ENCODE data around the gene PTPN3. TPM values are rescaled to one million over a fixed set of nuclear protein-coding genes. Genes with fewer than 3 reads are reported as not detected.

The PTPN3 gene
- total RNA-seq, 1 experiment from 2014 or later, result 20.8 TPM

DNA sequence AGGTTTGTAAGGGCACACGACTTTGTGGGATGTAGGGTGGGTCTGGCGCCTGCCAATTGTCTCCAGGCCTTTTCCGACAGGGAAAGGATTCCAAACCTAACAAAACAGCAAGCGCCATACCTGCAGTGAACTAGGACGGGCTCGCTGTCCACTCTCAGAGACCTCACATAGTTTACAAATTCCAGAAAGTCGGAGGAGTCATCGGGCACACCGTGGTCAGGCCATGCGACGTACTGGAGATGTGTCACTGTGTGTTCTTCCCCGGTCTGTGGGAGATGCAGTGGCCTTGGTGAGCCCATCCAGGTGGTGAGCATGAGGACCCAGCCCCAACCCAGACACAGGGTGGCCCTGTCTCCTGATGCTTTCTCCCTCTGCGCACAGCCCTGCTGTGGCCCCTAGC, 115.9 kb downstream of the PTPN3 start:
- no peak for TF ChIP-seq ELF1 (IDR thresholded peaks at IDR 0.05; ENCODE audit: borderline replicate concordance, low read depth)
- TF ChIP-seq, protein P1, sequence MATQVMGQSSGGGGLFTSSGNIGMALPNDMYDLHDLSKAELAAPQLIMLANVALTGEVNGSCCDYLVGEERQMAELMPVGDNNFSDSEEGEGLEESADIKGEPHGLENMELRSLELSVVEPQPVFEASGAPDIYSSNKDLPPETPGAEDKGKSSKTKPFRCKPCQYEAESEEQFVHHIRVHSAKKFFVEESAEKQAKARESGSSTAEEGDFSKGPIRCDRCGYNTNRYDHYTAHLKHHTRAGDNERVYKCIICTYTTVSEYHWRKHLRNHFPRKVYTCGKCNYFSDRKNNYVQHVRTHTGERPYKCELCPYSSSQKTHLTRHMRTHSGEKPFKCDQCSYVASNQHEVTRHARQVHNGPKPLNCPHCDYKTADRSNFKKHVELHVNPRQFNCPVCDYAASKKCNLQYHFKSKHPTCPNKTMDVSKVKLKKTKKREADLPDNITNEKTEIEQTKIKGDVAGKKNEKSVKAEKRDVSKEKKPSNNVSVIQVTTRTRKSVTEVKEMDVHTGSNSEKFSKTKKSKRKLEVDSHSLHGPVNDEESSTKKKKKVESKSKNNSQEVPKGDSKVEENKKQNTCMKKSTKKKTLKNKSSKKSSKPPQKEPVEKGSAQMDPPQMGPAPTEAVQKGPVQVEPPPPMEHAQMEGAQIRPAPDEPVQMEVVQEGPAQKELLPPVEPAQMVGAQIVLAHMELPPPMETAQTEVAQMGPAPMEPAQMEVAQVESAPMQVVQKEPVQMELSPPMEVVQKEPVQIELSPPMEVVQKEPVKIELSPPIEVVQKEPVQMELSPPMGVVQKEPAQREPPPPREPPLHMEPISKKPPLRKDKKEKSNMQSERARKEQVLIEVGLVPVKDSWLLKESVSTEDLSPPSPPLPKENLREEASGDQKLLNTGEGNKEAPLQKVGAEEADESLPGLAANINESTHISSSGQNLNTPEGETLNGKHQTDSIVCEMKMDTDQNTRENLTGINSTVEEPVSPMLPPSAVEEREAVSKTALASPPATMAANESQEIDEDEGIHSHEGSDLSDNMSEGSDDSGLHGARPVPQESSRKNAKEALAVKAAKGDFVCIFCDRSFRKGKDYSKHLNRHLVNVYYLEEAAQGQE (IDR thresholded peaks at IDR 0.05; ENCODE audit: low read depth), result no peak
- no peak for TF ChIP-seq JUND (IDR thresholded peaks at IDR 0.05)
- TF ChIP-seq CBX3 (IDR thresholded peaks at IDR 0.05; ENCODE audit: low read depth), result no peak
- no peak for TF ChIP-seq ZFX (IDR thresholded peaks at IDR 0.05)
- no peak for TF ChIP-seq RAD21 (IDR thresholded peaks at IDR 0.05; ENCODE audit: low read depth)
- TF ChIP-seq POLR2A (IDR thresholded peaks at IDR 0.05; ENCODE audit: borderline replicate concordance, extremely low read depth, insufficient read depth, insufficient read length), result no peak
- no peak for TF ChIP-seq POLR2AphosphoS5 (IDR thresholded peaks at IDR 0.05; ENCODE audit: low read depth, low read length)
- no peak for TF ChIP-seq SIN3A (IDR thresholded peaks at IDR 0.05; ENCODE audit: low read depth)
- TF ChIP-seq, protein P2, sequence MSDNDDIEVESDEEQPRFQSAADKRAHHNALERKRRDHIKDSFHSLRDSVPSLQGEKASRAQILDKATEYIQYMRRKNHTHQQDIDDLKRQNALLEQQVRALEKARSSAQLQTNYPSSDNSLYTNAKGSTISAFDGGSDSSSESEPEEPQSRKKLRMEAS (IDR thresholded peaks at IDR 0.05), result no peak
- TF ChIP-seq TCF7L2 (IDR thresholded peaks at IDR 0.05; ENCODE audit: borderline replicate concordance, extremely low read depth, insufficient read depth, insufficient read length), result no peak
- no peak for TF ChIP-seq YY1 (IDR thresholded peaks at IDR 0.05; ENCODE audit: extremely low read depth, insufficient replicate concordance, low read depth, low read length)
- no peak for TF ChIP-seq SRF (IDR thresholded peaks at IDR 0.05; ENCODE audit: low read depth)
- TF ChIP-seq CEBPB (IDR thresholded peaks at IDR 0.05; ENCODE audit: low read depth), result no peak
- no peak for TF ChIP-seq ZBTB33 (IDR thresholded peaks at IDR 0.05; ENCODE audit: extremely low read depth, insufficient replicate concordance, low read length)
- BruUV-seq (replicated peaks), result no TSS peak
- Histone ChIP-seq H4K20me1 (ENCODE audit: insufficient read depth) (no peaks in the 10 kb centered on the region), H3K4me1 (ENCODE audit: control insufficient read depth in 1 of 2, insufficient read depth in 2 of 2, low read length in 2 of 2) (no peaks in the 10 kb centered on the region), H3K9me3 (ENCODE audit: control insufficient read depth in 1 of 2, insufficient read depth in 1 of 2, low read depth in 1 of 2, low read length in 2 of 2) (no peaks in the 10 kb centered on the region), H3K79me2 (ENCODE audit: insufficient read depth, low read length) (no peaks in the 10 kb centered on the region), H3K27me3 (ENCODE audit: insufficient read depth, low read length) (no peaks in the 10 kb centered on the region), H3K36me3 (ENCODE audit: control insufficient read depth in 1 of 2, insufficient read depth in 2 of 2, low read length in 2 of 2) (peaks cover 35 to 46% of the 10 kb centered on the region in 2 experiments), H3K9me2 (ENCODE audit: insufficient read depth) (no peaks in the 10 kb centered on the region), H3K9ac (ENCODE audit: low read length) (no peak overlapping the region), H3K27ac (ENCODE audit: low read depth, low read length) (no peak overlapping the region), H3K4me3 (replicated peaks in 1 of 2; ENCODE audit: low read depth in 1 of 2, low read length in 2 of 2) (no peak overlapping the region), H3K4me2 (ENCODE audit: low read length) (no peak overlapping the region), H2AFZ (ENCODE audit: low read depth, low read length, poor library complexity, severe bottlenecking) (no peak overlapping the region)
- CTCF ChIA-PET, result no interaction called here
- intact Hi-C loops (cut with micrococcal nuclease), result no loop called here
- ATAC-seq (no peak), DNase-seq (ENCODE audit: low read depth, low spot score) (no peak)
- POLR2A ChIA-PET, result no interaction called here
- RAD21 ChIA-PET (ENCODE audit: low non-redundant PET in 1 of 2, low total read pairs in 2 of 2, uncharacterized antibody in 2 of 2, unreplicated experiment in 2 of 2), result no interaction called here

Measured in HCT116 (cell line).